Measurements from ENCODE around the gene HEYL.

HEYL gene

DNA sequence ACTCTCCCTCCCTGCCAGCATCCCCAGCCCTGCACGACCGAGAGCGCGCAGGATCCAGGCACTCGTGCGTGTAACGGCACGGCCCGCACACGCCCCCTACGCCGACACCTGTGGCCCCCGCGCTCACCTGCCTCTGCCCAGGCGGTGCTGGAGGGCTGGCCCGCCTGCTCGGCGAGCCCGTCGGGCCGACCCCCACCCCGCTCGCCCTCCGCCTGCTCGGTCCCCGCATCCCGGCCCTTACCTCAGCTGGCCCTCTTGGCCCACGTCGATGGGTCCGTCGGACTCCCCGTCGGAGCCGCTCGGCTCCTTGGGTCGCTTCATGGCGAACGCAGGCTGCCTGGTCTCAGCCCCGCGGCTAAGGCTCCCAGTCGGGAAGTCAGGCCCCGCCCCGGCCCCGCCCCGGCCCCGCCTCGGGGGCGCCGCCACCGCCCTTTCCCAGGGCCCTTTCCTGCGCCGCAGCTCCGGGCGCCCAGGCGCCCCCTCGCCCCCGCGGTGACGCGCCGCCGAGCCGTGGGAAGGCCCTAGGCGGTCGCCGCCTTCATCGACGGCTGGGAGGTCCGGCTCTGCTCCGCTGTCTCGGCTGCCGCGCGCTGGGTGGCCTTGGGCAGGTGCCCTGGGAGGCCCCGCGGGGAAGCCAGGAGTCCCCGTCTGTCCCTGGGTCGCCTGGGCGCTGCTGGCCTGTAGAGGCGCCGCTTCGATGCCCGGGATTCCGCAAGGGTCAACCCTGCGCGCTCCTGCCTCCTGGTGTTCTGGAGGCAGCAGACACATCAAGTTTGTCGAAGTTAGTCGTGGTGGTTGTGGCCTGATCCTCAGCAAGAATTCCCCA, at the start of gene HEYL:
TSS of gene HEYL (minus strand) at position 339 of the 826 bp plus-strand sequence. CDS start at position 321, 18 bp downstream.
- DNase-seq, result peak; percentile 82
- in situ Hi-C loops (cut with MboI; ENCODE audit: low pct_unique_long_range_greater_than_20kb, low sequenced_read_pairs), result no loop called here

GRCh38 chr1:39689214-39689613, 49.8 kb upstream of the HEYL start:
- in situ Hi-C loops (cut with MboI; ENCODE audit: low pct_unique_long_range_greater_than_20kb, low sequenced_read_pairs), result no loop called here
- DNase-seq, result no peak

- DNase-seq, result no peak
- in situ Hi-C loops (cut with MboI; ENCODE audit: low pct_unique_long_range_greater_than_20kb, low sequenced_read_pairs), result no loop called here
Measured at GRCh38 chr1:39688706-39689105, 49.3 kb upstream of the HEYL start.

- no peak for DNase-seq
- in situ Hi-C loops (cut with MboI; ENCODE audit: low pct_unique_long_range_greater_than_20kb, low sequenced_read_pairs), result no loop called here
Measured at GRCh38 chr1:39687243-39687642, 47.8 kb upstream of the HEYL start.

- no peak for DNase-seq
- in situ Hi-C loops (cut with MboI; ENCODE audit: low pct_unique_long_range_greater_than_20kb, low sequenced_read_pairs), result no loop called here
Measured at GRCh38 chr1:39685071-39685470, 45.6 kb upstream of the HEYL start.

- in situ Hi-C loops (cut with MboI; ENCODE audit: low pct_unique_long_range_greater_than_20kb, low sequenced_read_pairs), result no loop called here
- no peak for DNase-seq
Measured at GRCh38 chr1:39684313-39684664, 44.8 kb upstream of the HEYL start.

GRCh38 chr1:39683591-39684312, 44.3 kb upstream of the HEYL start:
- in situ Hi-C loops (cut with MboI; ENCODE audit: low pct_unique_long_range_greater_than_20kb, low sequenced_read_pairs), result no loop called here
- DNase-seq, result no peak

- in situ Hi-C loops (cut with MboI; ENCODE audit: low pct_unique_long_range_greater_than_20kb, low sequenced_read_pairs), result no loop called here
- DNase-seq, result no peak
Measured at GRCh38 chr1:39681999-39682398, 42.6 kb upstream of the HEYL start.

- no peak for DNase-seq
- in situ Hi-C loops (cut with MboI; ENCODE audit: low pct_unique_long_range_greater_than_20kb, low sequenced_read_pairs), result no loop called here
Measured at GRCh38 chr1:39681294-39681693, 41.9 kb upstream of the HEYL start.

- in situ Hi-C loops (cut with MboI; ENCODE audit: low pct_unique_long_range_greater_than_20kb, low sequenced_read_pairs), result no loop called here
- no peak for DNase-seq
Measured at GRCh38 chr1:39680751-39681150, 41.3 kb upstream of the HEYL start.

DNA sequence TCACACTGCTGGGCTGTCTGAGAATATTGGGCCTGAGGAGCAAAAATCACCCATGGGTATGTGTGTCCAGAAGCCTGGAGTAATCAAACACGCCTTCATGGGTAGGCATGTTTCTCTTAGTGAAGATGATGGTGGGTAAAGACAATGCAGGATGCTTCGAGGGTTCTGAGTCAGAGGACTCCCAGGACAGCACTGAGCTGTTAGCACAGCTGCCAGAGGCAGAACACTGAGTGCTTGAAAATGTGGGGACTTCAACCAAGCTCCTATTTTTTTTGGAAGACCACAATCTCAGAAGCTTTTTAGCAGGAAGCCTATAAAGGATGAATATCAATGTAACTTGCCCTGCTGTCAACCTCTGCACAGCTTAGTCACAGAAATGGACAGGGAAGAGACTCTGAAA, 40.4 kb upstream of the HEYL start:
- in situ Hi-C loops (cut with MboI; ENCODE audit: low pct_unique_long_range_greater_than_20kb, low sequenced_read_pairs), result no loop called here
- DNase-seq, result no peak

DNA sequence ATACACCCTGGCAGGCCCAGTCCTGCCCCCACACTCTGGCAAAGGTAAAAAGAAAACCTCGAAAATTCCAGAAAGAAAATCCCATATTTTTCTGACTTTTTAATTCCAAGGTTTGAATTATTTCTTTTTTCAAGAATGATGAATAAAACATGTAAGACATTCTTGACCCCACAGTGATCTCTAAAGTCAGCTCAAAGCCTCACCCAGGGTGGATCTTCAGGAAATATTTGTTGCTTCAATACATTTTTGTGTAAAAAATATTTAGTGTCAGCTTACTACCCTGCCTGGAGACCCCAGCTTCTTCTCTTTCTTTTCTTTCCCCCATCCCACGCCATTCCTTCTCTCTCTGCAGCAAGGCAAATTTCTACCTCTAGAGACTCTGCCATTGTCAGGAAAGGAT, 39.4 kb upstream of the HEYL start:
- in situ Hi-C loops (cut with MboI; ENCODE audit: low pct_unique_long_range_greater_than_20kb, low sequenced_read_pairs), result no loop called here
- DNase-seq, result no peak

- in situ Hi-C loops (cut with MboI; ENCODE audit: low pct_unique_long_range_greater_than_20kb, low sequenced_read_pairs), result no loop called here
- no peak for DNase-seq
Measured at GRCh38 chr1:39677645-39678044, 38.2 kb upstream of the HEYL start.

GRCh38 chr1:39676948-39677548, 37.6 kb upstream of the HEYL start:
- DNase-seq, result no peak
- in situ Hi-C loops (cut with MboI; ENCODE audit: low pct_unique_long_range_greater_than_20kb, low sequenced_read_pairs), result no loop called here

- no peak for DNase-seq
- in situ Hi-C loops (cut with MboI; ENCODE audit: low pct_unique_long_range_greater_than_20kb, low sequenced_read_pairs), result no loop called here
Measured at GRCh38 chr1:39675220-39675619, 35.8 kb upstream of the HEYL start.

GRCh38 chr1:39673215-39673614, 33.8 kb upstream of the HEYL start:
- DNase-seq, result no peak
- in situ Hi-C loops (cut with MboI; ENCODE audit: low pct_unique_long_range_greater_than_20kb, low sequenced_read_pairs), result no loop called here

- DNase-seq, result no peak
- in situ Hi-C loops (cut with MboI; ENCODE audit: low pct_unique_long_range_greater_than_20kb, low sequenced_read_pairs), result no loop called here
Measured at GRCh38 chr1:39672551-39672947, 33.1 kb upstream of the HEYL start.

DNA sequence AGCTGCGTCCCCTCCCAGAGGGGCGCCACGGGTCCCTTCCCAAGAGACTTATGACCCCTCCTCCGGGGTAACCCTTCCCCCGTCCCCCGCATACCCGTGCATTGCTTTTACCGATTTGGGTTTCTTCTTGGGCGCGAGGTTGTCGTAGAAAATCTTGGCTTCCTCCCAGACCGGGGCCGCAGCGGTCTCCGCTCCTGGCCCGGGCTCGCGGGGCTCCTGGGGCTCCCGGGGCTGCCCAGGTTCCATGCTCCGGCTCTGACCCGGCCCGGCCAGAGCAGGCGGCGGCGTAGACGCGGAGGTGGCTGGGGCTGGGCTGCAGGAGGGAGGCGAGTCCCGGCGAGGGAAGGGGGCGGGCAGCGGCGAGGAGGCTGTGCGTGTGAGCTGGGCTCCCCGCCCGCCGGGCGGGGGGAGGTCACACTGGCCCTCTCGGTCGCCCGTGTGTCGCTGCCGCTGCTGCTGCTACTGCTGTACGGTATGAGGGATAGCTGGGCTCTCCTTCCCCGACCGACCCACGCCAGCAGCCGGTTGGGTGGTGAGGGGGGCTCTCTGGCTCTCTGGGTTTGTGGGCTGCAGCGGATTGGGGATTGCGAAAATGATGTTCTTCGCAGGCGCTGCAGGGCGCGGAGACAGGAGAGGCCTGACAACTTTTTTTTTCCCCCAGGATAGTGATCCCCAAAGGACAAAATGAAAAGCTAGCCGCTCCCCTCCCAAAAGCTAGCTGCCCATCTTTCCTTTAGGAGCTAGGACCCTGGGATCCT, 32.5 kb upstream of the HEYL start, which contains the start of gene NT5C1A:
TSS of gene NT5C1A (minus strand) at position 315 of the 758 bp plus-strand sequence. CDS start at position 246, 69 bp downstream.
- in situ Hi-C loops (cut with MboI; ENCODE audit: low pct_unique_long_range_greater_than_20kb, low sequenced_read_pairs), result no loop called here
- peak; percentile 33 for DNase-seq

DNA sequence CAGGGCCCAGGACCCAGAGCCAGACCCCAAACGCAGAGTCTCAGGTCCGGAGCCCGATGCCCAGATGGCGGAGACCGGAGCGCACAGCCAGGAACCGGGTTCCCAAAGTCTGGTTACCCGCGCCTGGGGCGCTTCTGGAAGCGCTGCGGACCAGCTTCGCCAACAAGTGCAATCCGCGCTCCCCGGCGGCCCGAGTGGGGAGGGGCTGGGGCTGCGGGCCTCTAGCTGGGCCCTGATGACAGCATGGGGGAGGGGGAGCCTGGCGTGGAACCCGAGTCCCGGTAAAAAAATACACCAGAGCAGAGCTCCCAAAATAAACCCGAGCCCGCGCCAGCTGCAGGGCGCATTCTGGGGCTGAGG, 32.0 kb upstream of the HEYL start:
- DNase-seq, result no peak
- in situ Hi-C loops (cut with MboI; ENCODE audit: low pct_unique_long_range_greater_than_20kb, low sequenced_read_pairs), result no loop called here

GRCh38 chr1:39670689-39671088, 31.2 kb upstream of the HEYL start:
- DNase-seq, result no peak
- in situ Hi-C loops (cut with MboI; ENCODE audit: low pct_unique_long_range_greater_than_20kb, low sequenced_read_pairs), result no loop called here
